Chondrocyte (in vitro differentiated cells): ENCODE data around the gene RARB. TPM values are rescaled to one million over a fixed set of nuclear protein-coding genes. Genes with fewer than 3 reads are reported as not detected.
A peak's percentile ranks its signal among the peaks of the same experiment; 100 is the strongest.

Experiments used
- DNase-seq: peaks from one replicate; pipeline ENCODE4 v3.0.0; 2021; ENCODE audit warnings: mixed read lengths, low spot score
- H3K27ac Mint-ChIP-seq: one replicate; pipeline ENCODE4 v1.8.0; 2021; ENCODE audit warnings: mild to moderate bottlenecking, moderate library complexity, mixed read lengths; ENCODE audit not compliant: unreplicated experiment
- H3K27me3 Mint-ChIP-seq: 2 replicates; pipeline ENCODE4 v1.8.0; 2021; ENCODE audit warnings: low read depth, mixed read lengths
- H3K36me3 Mint-ChIP-seq: 2 replicates; pipeline ENCODE4 v1.8.0; 2021; ENCODE audit warnings: low read depth, mixed read lengths
- H3K4me1 Mint-ChIP-seq: 2 replicates; pipeline ENCODE4 v1.8.0; 2021; ENCODE audit warnings: low read depth, mild to moderate bottlenecking, mixed read lengths
- H3K4me3 Mint-ChIP-seq: one replicate; pipeline ENCODE4 v1.8.0; 2021; ENCODE audit warnings: mild to moderate bottlenecking, moderate library complexity, mixed read lengths; ENCODE audit not compliant: unreplicated experiment
- H3K9me3 Mint-ChIP-seq: 2 replicates; pipeline ENCODE4 v1.8.0; 2021; ENCODE audit warnings: low read depth, mixed read lengths
- CTCF ChIP-seq: fragments of 200-600 bp; sonication (generic); IDR thresholded peaks from 2 replicates; pipeline ENCODE4 v1.5.0; 2021; ENCODE audit warnings: antibody characterized with exemption, mild to moderate bottlenecking, moderate library complexity
- total RNA-seq: library from RNA; stranded (reverse); gene quantifications from 3 replicates; pipeline ENCODE4 v1.2.1, GENCODE V29; 2021

The RARB gene
- total RNA-seq, 1 donor from 2014 or later: 5.9 TPM

- peak; percentile 25 for TF ChIP-seq CTCF
- H3K27me3 Mint-ChIP-seq: no peaks in the 10 kb centered on the region
- H3K36me3 Mint-ChIP-seq: no peaks in the 10 kb centered on the region
- no peak overlapping the region for H3K4me3 Mint-ChIP-seq
- no peak overlapping the region for H3K27ac Mint-ChIP-seq
- no peak for DNase-seq
- peaks cover 8% of the 10 kb centered on the region for H3K9me3 Mint-ChIP-seq
- H3K4me1 Mint-ChIP-seq: peaks cover 58% of the 10 kb centered on the region
These were observed 159.0 kb downstream of the RARB start for GRCh38 chr3:25587094-25587493.

GRCh38 chr3:25587526-25587925, 159.5 kb downstream of the RARB start:
- Mint-ChIP-seq H3K4me3 (no peak overlapping the region), H3K27ac (no peak overlapping the region)

GRCh38 chr3:25587975-25588374, 159.9 kb downstream of the RARB start:
- H3K9me3 Mint-ChIP-seq: peaks cover 8% of the 10 kb centered on the region
- H3K4me1 Mint-ChIP-seq: peaks cover 59% of the 10 kb centered on the region
- H3K36me3 Mint-ChIP-seq: no peaks in the 10 kb centered on the region
- TF ChIP-seq CTCF: no peak
- no peak for DNase-seq
- no peak overlapping the region for H3K4me3 Mint-ChIP-seq
- H3K27ac Mint-ChIP-seq: no peak overlapping the region
- no peaks in the 10 kb centered on the region for H3K27me3 Mint-ChIP-seq

More at GRCh38 chr3:25587526-25587925, 159.5 kb downstream of the RARB start:
- Mint-ChIP-seq H3K27me3 (no peaks in the 10 kb centered on the region), H3K4me1 (peaks cover 58% of the 10 kb centered on the region), H3K36me3 (no peaks in the 10 kb centered on the region), H3K9me3 (peaks cover 8% of the 10 kb centered on the region)
- TF ChIP-seq CTCF: no peak
- no peak for DNase-seq

GRCh38 chr3:25588441-25589103, 160.5 kb downstream of the RARB start:
- DNase-seq: no peak
- no peaks in the 10 kb centered on the region for H3K36me3 Mint-ChIP-seq
- peaks cover 8% of the 10 kb centered on the region for H3K9me3 Mint-ChIP-seq
- no peak overlapping the region for H3K4me3 Mint-ChIP-seq
- no peaks in the 10 kb centered on the region for H3K27me3 Mint-ChIP-seq
- TF ChIP-seq CTCF: no peak
- H3K4me1 Mint-ChIP-seq: peaks cover 65% of the 10 kb centered on the region
- H3K27ac Mint-ChIP-seq: peak overlapping the region; percentile 22

GRCh38 chr3:25589104-25589782, 161.2 kb downstream of the RARB start:
- peak overlapping the region; percentile 52 for H3K27ac Mint-ChIP-seq
- no peaks in the 10 kb centered on the region for H3K27me3 Mint-ChIP-seq
- no peak for DNase-seq
- H3K9me3 Mint-ChIP-seq: peaks cover 8% of the 10 kb centered on the region
- TF ChIP-seq CTCF: no peak
- H3K4me1 Mint-ChIP-seq: peaks cover 69% of the 10 kb centered on the region
- H3K4me3 Mint-ChIP-seq: no peak overlapping the region
- H3K36me3 Mint-ChIP-seq: no peaks in the 10 kb centered on the region
